ENCODE results near the gene RSU1. TPM values are rescaled to one million over a fixed set of nuclear protein-coding genes. Genes with fewer than 3 reads are reported as not detected.

The RSU1 gene
- total RNA-seq, 2 experiments from 2014 or later = 42.4 to 47.5 TPM

GRCh38 chr10:16713290-16713689 is 103.9 kb downstream of the RSU1 start:
- intact Hi-C loops (cut with micrococcal nuclease) = no loop called here
- H3K36me3 Mint-ChIP-seq (ENCODE audit: low read depth) = peaks cover 38% of the 10 kb centered on the region
- no peak for ATAC-seq
- no peak overlapping the region for H3K27ac Mint-ChIP-seq
- H3K9me3 Mint-ChIP-seq = peaks cover 37% of the 10 kb centered on the region
- no peak for DNase-seq
- H3K4me3 Mint-ChIP-seq = no peak overlapping the region
- peaks cover 4% of the 10 kb centered on the region for H3K4me1 Mint-ChIP-seq (ENCODE audit: low read depth)
- H3K27me3 Mint-ChIP-seq = no peaks in the 10 kb centered on the region
- CTCF ChIA-PET = no interaction called here
- TF ChIP-seq CTCF (IDR thresholded peaks at IDR 0.05) = no peak
- POLR2A ChIA-PET = interaction anchor here (0.9 kb wide), 1 partner anchor 17 kb away, joined by 3 read pairs; no protein-coding TSS in a partner anchor

- peaks cover 4% of the 10 kb centered on the region for H3K4me1 Mint-ChIP-seq (ENCODE audit: low read depth)
- ChIA-PET POLR2A (no interaction called here), CTCF (no interaction called here)
- intact Hi-C loops (cut with micrococcal nuclease) = no loop called here
- H3K27ac Mint-ChIP-seq = no peak overlapping the region
- TF ChIP-seq CTCF (IDR thresholded peaks at IDR 0.05) = no peak
- DNase-seq = no peak
- H3K27me3 Mint-ChIP-seq = no peaks in the 10 kb centered on the region
- H3K4me3 Mint-ChIP-seq = no peak overlapping the region
- ATAC-seq = no peak
- H3K9me3 Mint-ChIP-seq = peaks cover 37% of the 10 kb centered on the region
- peaks cover 38% of the 10 kb centered on the region for H3K36me3 Mint-ChIP-seq (ENCODE audit: low read depth)
Observed at GRCh38 chr10:16712883-16713282, 104.3 kb downstream of the RSU1 start.

GRCh38 chr10:16700331-16700730 is 116.9 kb downstream of the RSU1 start:
- no peaks in the 10 kb centered on the region for H3K9me3 Mint-ChIP-seq
- no peak overlapping the region for H3K4me3 Mint-ChIP-seq
- intact Hi-C loops (cut with micrococcal nuclease) = no loop called here
- H3K4me1 Mint-ChIP-seq (ENCODE audit: low read depth) = no peaks in the 10 kb centered on the region
- ATAC-seq (no peak), DNase-seq (no peak)
- CTCF ChIA-PET = no interaction called here
- H3K27me3 Mint-ChIP-seq = no peaks in the 10 kb centered on the region
- POLR2A ChIA-PET = no interaction called here
- H3K36me3 Mint-ChIP-seq (ENCODE audit: low read depth) = no peaks in the 10 kb centered on the region
- TF ChIP-seq CTCF (IDR thresholded peaks at IDR 0.05) = no peak
- H3K27ac Mint-ChIP-seq = no peak overlapping the region

DNA sequence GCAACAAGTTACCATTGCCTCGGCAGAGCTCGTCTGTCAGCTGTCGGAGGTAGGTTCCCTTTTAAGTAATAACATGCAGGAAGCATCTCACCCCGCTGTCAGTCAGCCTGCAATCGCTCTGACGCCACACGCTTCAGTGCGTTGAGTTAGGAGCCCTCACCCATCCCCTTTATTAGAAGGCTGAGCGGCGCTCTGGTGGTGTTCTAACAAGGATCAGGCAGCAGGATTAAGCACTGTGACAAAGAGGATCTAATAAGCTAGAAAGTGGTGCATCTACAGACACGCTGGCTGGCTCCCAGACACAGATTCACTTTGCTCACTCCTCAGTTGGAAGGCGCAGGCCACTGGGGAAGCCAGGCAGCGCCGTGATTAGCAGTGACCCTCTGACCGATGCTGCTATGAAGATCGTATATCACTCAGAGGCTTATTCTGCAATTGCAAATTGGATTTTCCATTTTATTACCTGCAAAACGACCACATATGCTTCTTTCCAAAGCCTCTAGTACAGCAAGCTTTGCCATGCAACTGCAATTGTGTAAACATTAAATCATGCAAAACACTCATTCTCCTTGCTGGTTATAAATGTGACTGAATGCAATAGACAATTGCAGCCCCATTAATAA is 117.7 kb downstream of the RSU1 start:
- no peak for DNase-seq
- no peak for ATAC-seq
- ChIA-PET POLR2A (no interaction called here), CTCF (no interaction called here)
- H3K4me3 Mint-ChIP-seq = no peak overlapping the region
- H3K9me3 Mint-ChIP-seq = no peaks in the 10 kb centered on the region
- TF ChIP-seq CTCF (IDR thresholded peaks at IDR 0.05) = no peak
- no peaks in the 10 kb centered on the region for H3K4me1 Mint-ChIP-seq (ENCODE audit: low read depth)
- H3K27me3 Mint-ChIP-seq = no peaks in the 10 kb centered on the region
- no peaks in the 10 kb centered on the region for H3K36me3 Mint-ChIP-seq (ENCODE audit: low read depth)
- intact Hi-C loops (cut with micrococcal nuclease) = no loop called here
- no peak overlapping the region for H3K27ac Mint-ChIP-seq

GRCh38 chr10:16698461-16698860 is 118.8 kb downstream of the RSU1 start:
- DNase-seq = no peak
- TF ChIP-seq CTCF (IDR thresholded peaks at IDR 0.05) = no peak
- no peak overlapping the region for H3K4me3 Mint-ChIP-seq
- H3K4me1 Mint-ChIP-seq (ENCODE audit: low read depth) = no peaks in the 10 kb centered on the region
- intact Hi-C loops (cut with micrococcal nuclease) = no loop called here
- POLR2A ChIA-PET = no interaction called here
- H3K27ac Mint-ChIP-seq = no peak overlapping the region
- H3K9me3 Mint-ChIP-seq = no peaks in the 10 kb centered on the region
- H3K27me3 Mint-ChIP-seq = no peaks in the 10 kb centered on the region
- peaks cover 2% of the 10 kb centered on the region for H3K36me3 Mint-ChIP-seq (ENCODE audit: low read depth)
- CTCF ChIA-PET = interaction anchor here (1.4 kb wide), 1 partner anchor 12 kb away, joined by 3 read pairs; no protein-coding TSS in a partner anchor
- no peak for ATAC-seq
